CD14-positive monocyte (primary cell): ENCODE data around the gene PPIF. TPM values are rescaled to one million over a fixed set of nuclear protein-coding genes. Genes with fewer than 3 reads are reported as not detected.

Experiments used
- DNase-seq, 3 donors: peaks; one replicate each; pipeline ENCODE4 v3.0.0-alpha.2; 2011 to 2022
- H2AFZ ChIP-seq: 2 replicates; pipeline ENCODE4 v1.6.0; 2012; ENCODE audit warnings: mild to moderate bottlenecking, low read depth, low read length, inconsistent platforms; ENCODE audit not compliant: insufficient read depth, poor library complexity, severe bottlenecking
- H3K27ac ChIP-seq, 2 donors: 1 replicate in 1 of 2; 2 replicates in 1 of 2; pipeline ENCODE4 v1.5.1; 2012 to 2013; ENCODE audit warnings: low read length in 2 of 2, control low read depth in 1 of 2, inconsistent platforms in 1 of 2, low read depth in 1 of 2, mild to moderate bottlenecking in 1 of 2
- H3K27me3 ChIP-seq, 2 donors: one replicate each; pipeline versions ENCODE4 v1.6.0 to v1.6.1; 2011 to 2013; ENCODE audit warnings: low read length in 2 of 2; ENCODE audit not compliant: control insufficient read depth in 2 of 2, insufficient read depth in 2 of 2
- H3K36me3 ChIP-seq, 2 donors: replicated peaks in 1 of 2; 1 replicate in 1 of 2; 2 replicates in 1 of 2; pipeline versions ENCODE4 v1.5.1 to v1.6.1; 2012 to 2013; ENCODE audit warnings: low read length in 2 of 2, control low read depth in 1 of 2, inconsistent platforms in 1 of 2, mild to moderate bottlenecking in 1 of 2; ENCODE audit not compliant: insufficient read depth in 2 of 2, control insufficient read depth in 1 of 2
- H3K4me1 ChIP-seq, 2 donors: 1 replicate in 1 of 2; 2 replicates in 1 of 2; pipeline versions ENCODE4 v1.5.1 to v1.6.1; 2012 to 2013; ENCODE audit warnings: low read length in 2 of 2, control low read depth in 1 of 2, inconsistent platforms in 1 of 2, mild to moderate bottlenecking in 1 of 2, moderate library complexity in 1 of 2; ENCODE audit not compliant: insufficient read depth in 2 of 2, control insufficient read depth in 1 of 2
- H3K4me2 ChIP-seq: replicated peaks from 2 replicates; pipeline ENCODE3; 2012; ENCODE audit warnings: low read length, moderate library complexity, mild to moderate bottlenecking; ENCODE audit not compliant: poor library complexity, severe bottlenecking; ENCODE audit errors: extremely low read depth
- H3K4me3 ChIP-seq, 3 experiments: fragments of 200-600 bp in 1 of 3; sonication (generic) in 1 of 3; replicated peaks in 1 of 3; 1 replicate in 2 of 3; 2 replicates in 1 of 3; pipeline ENCODE4 v1.5.1; 2011 to 2013; ENCODE audit warnings: low read length in 3 of 3, mild to moderate bottlenecking in 3 of 3, control low read depth in 2 of 3, low read depth in 2 of 3, inconsistent platforms in 1 of 3, moderate library complexity in 1 of 3
- H3K79me2 ChIP-seq: 2 replicates; pipeline ENCODE4 v1.6.0; 2012; ENCODE audit warnings: mild to moderate bottlenecking, control low read depth, inconsistent platforms, low read length, moderate library complexity; ENCODE audit not compliant: insufficient read depth
- H3K9ac ChIP-seq: 2 replicates; pipeline ENCODE4 v1.6.0; 2017; ENCODE audit warnings: low read length, mild to moderate bottlenecking; ENCODE audit not compliant: insufficient read depth, poor library complexity, severe bottlenecking
- H3K9me3 ChIP-seq, 2 donors: replicated peaks in 1 of 2; 1 replicate in 1 of 2; 2 replicates in 1 of 2; pipeline versions ENCODE4 v1.5.1 to v1.6.1; 2012 to 2013; ENCODE audit warnings: low read length in 2 of 2, control low read depth in 1 of 2; ENCODE audit not compliant: control insufficient read depth in 1 of 2, insufficient read depth in 1 of 2
- H4K20me1 ChIP-seq: 2 replicates; pipeline ENCODE4 v1.6.0; 2012; ENCODE audit warnings: mild to moderate bottlenecking, low read length, control low read depth, moderate library complexity; ENCODE audit not compliant: insufficient read depth
- H3K27ac Mint-ChIP-seq, 7 donors: one replicate each; pipeline ENCODE4 v1.8.0; 2020; ENCODE audit warnings: mild to moderate bottlenecking in 7 of 7, mixed read lengths in 7 of 7, moderate library complexity in 6 of 7, inconsistent platforms in 2 of 7
- H3K27me3 Mint-ChIP-seq, 3 donors: one replicate each; pipeline ENCODE4 v1.8.0; 2021 to 2022; ENCODE audit warnings: low read depth in 3 of 3, mild to moderate bottlenecking in 3 of 3, mixed read lengths in 3 of 3, moderate library complexity in 3 of 3, inconsistent platforms in 1 of 3
- H3K36me3 Mint-ChIP-seq, 2 donors: one replicate each; pipeline ENCODE4 v1.8.0; 2020; ENCODE audit warnings: mixed read lengths in 2 of 2, inconsistent platforms in 1 of 2, mild to moderate bottlenecking in 1 of 2
- H3K4me1 Mint-ChIP-seq: one replicate; pipeline ENCODE4 v1.8.0; 2020; ENCODE audit warnings: mild to moderate bottlenecking, mixed read lengths
- H3K4me3 Mint-ChIP-seq, 2 donors: one replicate each; pipeline ENCODE4 v1.8.0; 2020; ENCODE audit warnings: mild to moderate bottlenecking in 2 of 2, mixed read lengths in 2 of 2, moderate library complexity in 1 of 2
- H3K9me3 Mint-ChIP-seq, 7 donors: one replicate each; pipeline ENCODE4 v1.8.0; 2020 to 2022; ENCODE audit warnings: mixed read lengths in 7 of 7, mild to moderate bottlenecking in 6 of 7, moderate library complexity in 6 of 7, inconsistent platforms in 2 of 7
- WGBS: methylation state at CpG from one replicate; pipeline ENCODE4 v1.1.5; 2013; ENCODE audit warnings: missing lambda C conversion rate; ENCODE audit not compliant: insufficient coverage; 5-methylcytosine and 5-hydroxymethylcytosine counted together
- intact Hi-C, 2 donors: fragments of 100-400 bp; cut with micrococcal nuclease; formaldehyde crosslinking; loops; one replicate each; pipeline versions ENCODE4 v1.15.0 to v1.15.1; 2023
- polyA plus RNA-seq, 3 donors: library from polyadenylated mRNA; depleted of rRNA in 1 of 3; unstranded in 2 of 3; stranded (reverse) in 1 of 3; fragments of 300-500 nt in 2 of 3; fragments of >200 nt in 1 of 3; fragmentation: Illumina TruSeq in 2 of 3; gene quantifications; 1 replicate in 2 of 3; 2 replicates in 1 of 3; pipeline ENCODE4 v1.2.3, GENCODE V29; 2012 to 2021
- TF ChIP-seq, protein P1 (sequence below): fragments of 200-600 bp; IDR thresholded peaks from one replicate; pipeline ENCODE4 v1.8.0; 2022; ENCODE audit warnings: antibody characterized with exemption, mild to moderate bottlenecking

Gene PPIF
- polyA plus RNA-seq, 3 donors, result 36.6 to 1,064 (median 52.3) TPM

DNA sequence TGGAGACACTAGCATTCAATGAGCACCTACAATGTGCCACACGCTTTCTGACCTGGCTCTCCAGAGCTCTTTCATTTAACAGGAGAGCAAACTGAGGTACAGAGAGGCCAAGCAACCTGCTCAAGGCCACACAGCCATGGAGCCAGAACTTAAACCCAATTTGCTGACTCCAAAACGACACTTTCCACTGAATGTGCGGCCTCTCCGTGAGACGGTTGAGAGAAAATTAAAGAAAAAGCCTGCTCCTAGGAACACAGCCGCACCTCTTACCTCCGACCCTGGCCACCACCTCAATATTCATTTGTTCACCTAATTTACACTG lies 55.3 kb downstream of the PPIF start:
- H3K27me3 ChIP-seq, result no peaks in the 10 kb centered on the region
- H3K4me2 ChIP-seq, result no peak overlapping the region
- no peak overlapping the region for H3K27ac ChIP-seq
- H3K9me3 ChIP-seq, result no peaks in the 10 kb centered on the region
- Mint-ChIP-seq H3K9me3 (peaks cover 0 to 2% (median 0%) of the 10 kb centered on the region in 7 donors), H3K4me3 (no peak overlapping the region), H3K36me3 (peaks cover 38 to 48% of the 10 kb centered on the region in 2 donors), H3K4me1 (peaks cover 82% of the 10 kb centered on the region), H3K27me3 (peaks cover 12 to 16% (median 13%) of the 10 kb centered on the region in 3 donors), H3K27ac (no peak overlapping the region)
- peaks cover 62 to 63% of the 10 kb centered on the region in 2 donors for H3K4me1 ChIP-seq
- WGBS, result 97% methylated on average over 6 of the region's 7 CpGs
- H3K79me2 ChIP-seq, result peaks cover 3% of the 10 kb centered on the region
- peaks cover 2 to 18% of the 10 kb centered on the region in 2 donors for H3K36me3 ChIP-seq
- intact Hi-C loops, result no loop called here
- DNase-seq, result no peak
- peaks cover 69% of the 10 kb centered on the region for H4K20me1 ChIP-seq
- no peak overlapping the region for H2AFZ ChIP-seq
- H3K4me3 ChIP-seq, result no peak overlapping the region
- TF ChIP-seq, protein P1, sequence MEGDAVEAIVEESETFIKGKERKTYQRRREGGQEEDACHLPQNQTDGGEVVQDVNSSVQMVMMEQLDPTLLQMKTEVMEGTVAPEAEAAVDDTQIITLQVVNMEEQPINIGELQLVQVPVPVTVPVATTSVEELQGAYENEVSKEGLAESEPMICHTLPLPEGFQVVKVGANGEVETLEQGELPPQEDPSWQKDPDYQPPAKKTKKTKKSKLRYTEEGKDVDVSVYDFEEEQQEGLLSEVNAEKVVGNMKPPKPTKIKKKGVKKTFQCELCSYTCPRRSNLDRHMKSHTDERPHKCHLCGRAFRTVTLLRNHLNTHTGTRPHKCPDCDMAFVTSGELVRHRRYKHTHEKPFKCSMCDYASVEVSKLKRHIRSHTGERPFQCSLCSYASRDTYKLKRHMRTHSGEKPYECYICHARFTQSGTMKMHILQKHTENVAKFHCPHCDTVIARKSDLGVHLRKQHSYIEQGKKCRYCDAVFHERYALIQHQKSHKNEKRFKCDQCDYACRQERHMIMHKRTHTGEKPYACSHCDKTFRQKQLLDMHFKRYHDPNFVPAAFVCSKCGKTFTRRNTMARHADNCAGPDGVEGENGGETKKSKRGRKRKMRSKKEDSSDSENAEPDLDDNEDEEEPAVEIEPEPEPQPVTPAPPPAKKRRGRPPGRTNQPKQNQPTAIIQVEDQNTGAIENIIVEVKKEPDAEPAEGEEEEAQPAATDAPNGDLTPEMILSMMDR, result no peak
- no peak overlapping the region for H3K9ac ChIP-seq

DNA sequence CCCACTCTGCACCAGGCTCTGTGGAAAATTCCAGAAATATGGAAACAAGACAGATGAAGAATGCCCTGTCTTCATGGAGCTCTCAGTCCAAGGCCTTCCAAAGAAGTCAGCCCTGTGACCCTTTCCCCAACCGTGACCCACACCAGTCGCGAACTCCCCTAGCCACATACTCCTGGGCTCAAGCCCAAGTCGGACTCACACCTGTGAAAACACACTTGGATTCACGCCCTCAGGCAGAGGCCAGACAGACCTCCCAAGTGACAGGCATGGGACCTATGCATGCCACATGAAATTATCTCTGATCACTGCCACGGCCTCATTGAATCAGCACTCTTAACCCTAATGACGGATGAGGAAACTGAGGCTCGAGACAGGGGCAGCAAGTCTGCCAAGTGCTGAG lies 55.7 kb downstream of the PPIF start:
- Mint-ChIP-seq H3K4me1 (peaks cover 83% of the 10 kb centered on the region), H3K36me3 (peaks cover 38 to 48% of the 10 kb centered on the region in 2 donors), H3K9me3 (peaks cover 0 to 2% (median 0%) of the 10 kb centered on the region in 7 donors), H3K27ac (no peak overlapping the region), H3K27me3 (peaks cover 12 to 18% (median 14%) of the 10 kb centered on the region in 3 donors), H3K4me3 (peak overlapping the region in 1 of 2 donors; percentile 26)
- TF ChIP-seq, protein P1, result no peak
- Histone ChIP-seq H3K9me3 (no peaks in the 10 kb centered on the region), H2AFZ (no peak overlapping the region), H3K4me2 (no peak overlapping the region), H3K27me3 (no peaks in the 10 kb centered on the region), H3K27ac (no peak overlapping the region), H3K4me1 (peaks cover 62 to 63% of the 10 kb centered on the region in 2 donors), H3K4me3 (no peak overlapping the region), H3K9ac (no peak overlapping the region), H4K20me1 (peaks cover 69% of the 10 kb centered on the region), H3K79me2 (peaks cover 3% of the 10 kb centered on the region), H3K36me3 (peaks cover 1 to 15% of the 10 kb centered on the region in 2 donors)
- intact Hi-C loops, result no loop called here
- DNase-seq, result no peak
- 60% methylated on average over 8 of the region's 8 CpGs for WGBS
